Uterus (tissue), 2 donors: ENCODE results near the gene MEP1A.
"Not testable (repeated sequence)": the region's sequence is repeated elsewhere in the genome, so short reads cannot be mapped to it uniquely, and the experiment has no call there.

Source experiments
- CTCF ChIP-seq, 4 experiments: fragments of 200-600 bp in 2 of 4; fragments of 450-650 bp in 2 of 4; sonication (generic) in 2 of 4; IDR thresholded peaks; one replicate each; pipeline ENCODE4 v1.5.1; 2016 to 2019; ENCODE audit warnings: antibody characterized with exemption in 4 of 4, mild to moderate bottlenecking in 2 of 4, moderate library complexity in 1 of 4
- POLR2A ChIP-seq, 2 donors: fragments of 450-650 bp; IDR thresholded peaks; one replicate each; pipeline ENCODE4 v1.6.1; 2016; ENCODE audit warnings: antibody characterized with exemption in 2 of 2, mild to moderate bottlenecking in 1 of 2, moderate library complexity in 1 of 2

- not testable (repeated sequence) for TF ChIP-seq POLR2A, CTCF (IDR thresholded peaks at IDR 0.05)
Measured at GRCh38 chr6:46834991-46835390, 41.8 kb downstream of the MEP1A start.
